ENCODE data around the gene PHACTR4.
"Not testable (repeated sequence)": the region's sequence is repeated elsewhere in the genome, so short reads cannot be mapped to it uniquely, and the experiment has no call there.

The PHACTR4 gene

GRCh38 chr1:28341591-28341990 is 27.9 kb upstream of the PHACTR4 start:
- Histone ChIP-seq H3K4me3 (replicated peaks; ENCODE audit: insufficient read depth, low read length) (no peak overlapping the region), H3K27me3 (ENCODE audit: insufficient read depth, poor library complexity, severe bottlenecking) (no peaks in the 10 kb centered on the region), H3K27ac (replicated peaks) (no peak overlapping the region)
- no peak for TF ChIP-seq CTCF (IDR thresholded peaks at IDR 0.05; ENCODE audit: insufficient read depth, low read length)
- no peak for TF ChIP-seq SPI1 (IDR thresholded peaks at IDR 0.05; ENCODE audit: borderline replicate concordance, low read depth)
- TF ChIP-seq GABPA (IDR thresholded peaks at IDR 0.05; ENCODE audit: low read depth), result no peak
- TF ChIP-seq REST (IDR thresholded peaks at IDR 0.05; ENCODE audit: insufficient replicate concordance, low read depth), result no peak
- TF ChIP-seq POLR2AphosphoS5 (IDR thresholded peaks at IDR 0.05; ENCODE audit: low read depth), result no peak
- no peak for DNase-seq (ENCODE audit: low read depth in 1 of 2, low spot score in 1 of 2)

GRCh38 chr1:28343405-28343804 is 26.1 kb upstream of the PHACTR4 start:
- no peak for DNase-seq (ENCODE audit: low read depth in 1 of 2, low spot score in 1 of 2)

GRCh38 chr1:28353248-28353810 is 16.2 kb upstream of the PHACTR4 start:
- not testable (repeated sequence) for DNase-seq (ENCODE audit: low read depth in 1 of 2, low spot score in 1 of 2); H3K27me3 ChIP-seq (ENCODE audit: insufficient read depth, poor library complexity, severe bottlenecking); H3K4me3 ChIP-seq (replicated peaks; ENCODE audit: insufficient read depth, low read length); H3K27ac ChIP-seq (replicated peaks)

More at GRCh38 chr1:28343405-28343804, 26.1 kb upstream of the PHACTR4 start:
- Histone ChIP-seq H3K4me3 (replicated peaks; ENCODE audit: insufficient read depth, low read length) (no peak overlapping the region), H3K27me3 (ENCODE audit: insufficient read depth, poor library complexity, severe bottlenecking) (no peaks in the 10 kb centered on the region), H3K27ac (replicated peaks) (no peak overlapping the region)
- TF ChIP-seq REST (IDR thresholded peaks at IDR 0.05; ENCODE audit: insufficient replicate concordance, low read depth) (no peak), SPI1 (IDR thresholded peaks at IDR 0.05; ENCODE audit: borderline replicate concordance, low read depth) (no peak)

GRCh38 chr1:28354121-28354520 is 15.4 kb upstream of the PHACTR4 start:
- no peak for DNase-seq (ENCODE audit: low read depth in 1 of 2, low spot score in 1 of 2)
- Histone ChIP-seq H3K27ac (replicated peaks) (peak overlapping the region; percentile 18; the same call in 1 of the 2 replicates), H3K27me3 (ENCODE audit: insufficient read depth, poor library complexity, severe bottlenecking) (no peaks in the 10 kb centered on the region), H3K4me3 (replicated peaks; ENCODE audit: insufficient read depth, low read length) (no peak overlapping the region)
- TF ChIP-seq SPI1 (IDR thresholded peaks at IDR 0.05; ENCODE audit: borderline replicate concordance, low read depth), result no peak
- no peak for TF ChIP-seq POLR2AphosphoS5 (IDR thresholded peaks at IDR 0.05; ENCODE audit: low read depth)
- TF ChIP-seq REST (IDR thresholded peaks at IDR 0.05; ENCODE audit: insufficient replicate concordance, low read depth), result no peak
- TF ChIP-seq CTCF (IDR thresholded peaks at IDR 0.05; ENCODE audit: insufficient read depth, low read length), result no peak
- TF ChIP-seq GABPA (IDR thresholded peaks at IDR 0.05; ENCODE audit: low read depth), result no peak

All from HL-60 (cell line).